ENCODE measurements around the gene MSANTD2. TPM values are rescaled to one million over a fixed set of nuclear protein-coding genes. Genes with fewer than 3 reads are reported as not detected.
A peak's percentile ranks its signal among the peaks of the same experiment; 100 is the strongest.

MSANTD2 gene
- total and polyA plus RNA-seq, 8 donors: 9.4 to 46.3 (median 39.9) TPM

DNA sequence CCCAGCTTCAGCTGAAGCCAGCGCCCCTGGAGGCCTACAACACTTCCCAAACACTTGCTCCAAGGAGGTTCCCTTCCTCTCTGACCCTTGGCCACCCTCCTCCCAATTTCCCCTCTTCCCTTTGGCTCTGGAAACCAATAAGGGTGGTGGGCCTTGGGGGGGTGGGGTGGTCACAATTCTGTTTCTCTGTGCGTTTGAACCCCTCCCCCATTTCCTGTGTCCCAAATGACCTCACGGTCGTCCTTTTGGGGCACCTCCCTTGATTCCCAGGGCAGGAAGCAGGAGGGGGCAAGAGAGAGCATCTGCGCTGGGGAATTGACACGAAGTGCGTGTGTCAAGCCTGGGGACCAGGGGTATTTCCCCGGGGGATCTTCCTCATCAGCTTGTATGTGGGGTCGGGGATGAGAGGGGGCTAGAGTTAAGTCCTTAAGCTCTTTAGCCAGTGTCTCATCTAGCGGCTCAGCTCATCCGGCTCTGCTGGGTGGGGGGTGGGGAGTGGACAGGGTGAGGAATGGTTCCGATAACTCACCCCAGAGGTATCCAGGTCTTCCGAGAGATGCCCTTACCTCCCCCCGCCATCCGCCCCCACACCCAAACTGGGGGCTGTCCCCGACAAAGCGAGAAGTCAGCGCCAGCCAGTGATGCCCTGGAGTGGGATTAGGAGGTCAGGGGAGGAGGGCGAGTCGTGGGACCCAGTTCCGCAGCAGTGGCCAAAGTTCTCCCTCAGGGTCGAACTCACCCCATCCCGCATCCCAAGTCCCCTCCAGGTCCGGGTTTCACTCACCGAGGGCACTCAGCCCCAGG is 38.7 kb downstream of the MSANTD2 start:
- peak overlapping the region; percentile 64 to 66 for H3K4me3 ChIP-seq
- no peaks in the 10 kb centered on the region for H3K9me3 ChIP-seq
- no peaks in the 10 kb centered on the region for H3K36me3 ChIP-seq
- DNase-seq: no peak
- peak overlapping the region; percentile 86 to 89 for H3K27ac ChIP-seq
- ATAC-seq: no peak
- intact Hi-C loops (cut with DNase I): loop anchor here in 1 of 2 donors (5.0 kb wide), 1 partner anchor 89 kb away; the partner anchor contains the start of genes SIAE and SPA17
- TF ChIP-seq, protein P1, sequence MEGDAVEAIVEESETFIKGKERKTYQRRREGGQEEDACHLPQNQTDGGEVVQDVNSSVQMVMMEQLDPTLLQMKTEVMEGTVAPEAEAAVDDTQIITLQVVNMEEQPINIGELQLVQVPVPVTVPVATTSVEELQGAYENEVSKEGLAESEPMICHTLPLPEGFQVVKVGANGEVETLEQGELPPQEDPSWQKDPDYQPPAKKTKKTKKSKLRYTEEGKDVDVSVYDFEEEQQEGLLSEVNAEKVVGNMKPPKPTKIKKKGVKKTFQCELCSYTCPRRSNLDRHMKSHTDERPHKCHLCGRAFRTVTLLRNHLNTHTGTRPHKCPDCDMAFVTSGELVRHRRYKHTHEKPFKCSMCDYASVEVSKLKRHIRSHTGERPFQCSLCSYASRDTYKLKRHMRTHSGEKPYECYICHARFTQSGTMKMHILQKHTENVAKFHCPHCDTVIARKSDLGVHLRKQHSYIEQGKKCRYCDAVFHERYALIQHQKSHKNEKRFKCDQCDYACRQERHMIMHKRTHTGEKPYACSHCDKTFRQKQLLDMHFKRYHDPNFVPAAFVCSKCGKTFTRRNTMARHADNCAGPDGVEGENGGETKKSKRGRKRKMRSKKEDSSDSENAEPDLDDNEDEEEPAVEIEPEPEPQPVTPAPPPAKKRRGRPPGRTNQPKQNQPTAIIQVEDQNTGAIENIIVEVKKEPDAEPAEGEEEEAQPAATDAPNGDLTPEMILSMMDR (IDR thresholded peaks at IDR 0.05): no peak
- H3K27me3 ChIP-seq: peaks cover 33 to 64% of the 10 kb centered on the region in 2 donors
- H3K4me1 ChIP-seq: peaks cover 9 to 57% of the 10 kb centered on the region in 2 donors

DNA sequence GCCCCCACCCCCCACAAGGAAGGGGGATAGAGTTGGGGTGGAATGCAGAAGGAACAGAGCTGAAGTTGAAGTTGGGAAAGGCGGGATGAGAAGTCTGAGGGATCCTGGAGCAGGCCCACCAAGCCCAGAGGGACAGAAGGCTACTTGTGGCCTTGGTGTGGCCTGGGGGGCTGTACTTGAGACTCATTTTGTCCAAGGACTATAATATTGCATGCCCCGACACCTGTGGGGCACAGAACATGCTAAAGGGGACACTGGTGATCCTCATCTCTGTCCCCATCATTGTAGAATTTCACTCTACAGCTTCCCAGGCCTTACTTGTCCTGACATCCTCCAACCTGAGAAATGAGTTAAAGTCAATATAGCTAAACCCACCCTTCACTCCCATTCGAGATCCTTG is 39.4 kb downstream of the MSANTD2 start:
- Histone ChIP-seq H3K9me3 (no peaks in the 10 kb centered on the region), H3K36me3 (no peaks in the 10 kb centered on the region), H3K27ac (peak overlapping the region; percentile 86 to 89), H3K27me3 (peaks cover 33 to 70% of the 10 kb centered on the region in 2 donors), H3K4me1 (peaks cover 9 to 61% of the 10 kb centered on the region in 2 donors), H3K4me3 (peak overlapping the region; percentile 64 to 66)
- DNase-seq (no peak), ATAC-seq (no peak)
- intact Hi-C loops (cut with DNase I): loop anchor here in 1 of 2 donors (5.0 kb wide), 1 partner anchor 89 kb away; the partner anchor contains the start of genes SIAE and SPA17
- TF ChIP-seq, protein P1 (IDR thresholded peaks at IDR 0.05): no peak

DNA sequence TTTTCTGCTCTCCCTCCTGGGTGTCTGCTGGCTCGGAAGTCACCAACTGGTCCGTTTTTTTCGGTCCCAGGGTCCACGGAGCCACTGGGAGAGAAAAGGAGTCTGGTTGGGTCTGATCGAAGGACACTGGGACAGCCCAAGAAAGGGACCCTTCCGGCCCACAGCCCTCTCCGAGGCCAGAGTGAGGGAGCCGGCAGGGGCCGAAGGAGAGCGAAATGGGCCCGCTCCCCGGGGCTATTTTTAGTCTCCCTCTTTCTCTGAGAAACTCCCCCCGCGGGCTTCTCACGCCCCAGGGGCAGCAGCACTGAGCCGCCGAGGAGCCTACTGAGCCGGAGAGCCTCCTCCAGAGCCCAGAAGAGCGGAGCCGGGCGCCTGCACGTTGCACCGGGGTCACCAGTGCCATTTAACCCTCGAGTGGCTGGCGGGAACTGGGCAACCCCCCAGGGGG is 40.0 kb downstream of the MSANTD2 start:
- TF ChIP-seq, protein P1 (IDR thresholded peaks at IDR 0.05): no peak
- Histone ChIP-seq H3K36me3 (no peaks in the 10 kb centered on the region), H3K4me1 (peaks cover 9 to 66% of the 10 kb centered on the region in 2 donors), H3K27ac (peak overlapping the region; percentile 86 to 89), H3K27me3 (peaks cover 33 to 70% of the 10 kb centered on the region in 2 donors), H3K4me3 (peak overlapping the region; percentile 64 to 66), H3K9me3 (no peaks in the 10 kb centered on the region)
- ATAC-seq: peak; percentile 2
- intact Hi-C loops (cut with DNase I): loop anchor here in 1 of 2 donors (5.0 kb wide), 1 partner anchor 88 kb away; the partner anchor contains the start of genes SIAE and SPA17
- DNase-seq: peak in 1 of 4 donors; percentile 82

DNA sequence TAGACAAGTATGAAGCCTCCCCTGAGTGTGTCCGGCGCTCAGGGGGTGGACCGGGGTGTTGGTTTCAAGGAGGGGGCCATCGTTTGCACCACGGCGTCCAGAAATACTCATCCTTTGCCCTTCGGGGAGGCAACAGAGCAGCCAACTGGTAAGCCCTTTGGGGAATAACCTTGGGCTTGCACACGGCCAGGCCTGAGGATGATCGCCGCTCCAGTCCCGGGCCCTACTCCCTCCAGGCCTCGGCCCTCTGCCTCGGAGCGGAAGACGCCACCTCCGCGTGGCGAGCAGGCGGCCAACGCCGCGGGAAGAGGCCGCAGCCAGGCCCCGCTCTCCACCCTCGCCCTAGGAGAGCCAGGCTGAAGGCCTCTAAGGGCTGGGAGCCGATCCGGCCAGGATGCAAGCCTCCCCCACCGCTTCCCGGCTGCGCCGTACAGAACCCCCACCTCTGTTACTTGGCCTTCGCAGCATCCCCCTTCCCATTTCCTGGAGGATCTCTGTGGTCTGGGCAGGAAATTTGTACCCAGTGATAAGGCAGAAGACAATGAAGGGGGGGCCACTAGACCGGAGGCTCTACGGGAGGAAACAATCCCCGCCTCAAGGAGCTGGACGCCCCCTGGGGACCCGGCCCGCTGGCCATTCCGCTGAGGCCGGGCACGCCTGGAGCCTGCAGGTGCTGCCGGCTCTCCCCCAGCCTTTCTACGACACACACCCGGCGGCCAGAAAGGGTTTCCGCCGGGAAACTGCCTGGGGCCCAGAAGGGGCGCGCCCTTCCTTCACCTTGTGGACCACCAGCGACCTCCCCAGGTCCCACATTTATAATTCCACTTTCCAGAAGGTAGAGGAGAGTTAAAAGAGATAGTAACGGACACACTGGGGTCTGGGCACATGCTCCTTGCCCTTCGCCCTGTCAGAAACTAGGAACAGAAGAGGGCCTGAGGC is 40.7 kb downstream of the MSANTD2 start:
- Histone ChIP-seq H3K27ac (peak overlapping the region; percentile 86 to 89), H3K36me3 (peaks cover 0 to 5% of the 10 kb centered on the region in 2 donors), H3K4me1 (peaks cover 9 to 66% of the 10 kb centered on the region in 2 donors), H3K9me3 (no peaks in the 10 kb centered on the region), H3K27me3 (peaks cover 33 to 70% of the 10 kb centered on the region in 2 donors), H3K4me3 (peak overlapping the region; percentile 64 to 66)
- peak in 1 of 4 donors; percentile 76 for DNase-seq
- TF ChIP-seq, protein P1 (IDR thresholded peaks at IDR 0.05): no peak
- peak; percentile 2 for ATAC-seq
- intact Hi-C loops (cut with DNase I): loop anchor here (5.0 to 10.0 kb wide), 2 partner anchors 85 to 87 kb away; partner anchors contain the start of genes SIAE (in 2 of the 2) and SPA17 (in 2 of the 2)

Data from left lung (tissue), 10 donors.